A549 (cell line): ENCODE data around the gene ZNF326. TPM values are rescaled to one million over a fixed set of nuclear protein-coding genes. Genes with fewer than 3 reads are reported as not detected.
A peak's percentile ranks its signal among the peaks of the same experiment; 100 is the strongest.

Experiments
- ATAC-seq, 2 experiments: fragments of 200-7000 bp in 1 of 2; fragments of >200 bp in 1 of 2; cut with Nextera tagmentation in 1 of 2; cut with Tn5 transposase in 1 of 2; 3 replicates each; pipeline versions ENCODE4 v1.8.0 to v1.9.1; 2018 to 2020; ENCODE audit warnings: mild to moderate bottlenecking in 1 of 2, moderate library complexity in 1 of 2
- CTCF ChIA-PET: fragments of 300-600 bp; sonication (Branson Sonifier 250); formaldehyde crosslinking; extraction: SDS; loops from one replicate; lab custom pipeline; 2021; ENCODE audit warnings: antibody characterized with exemption, inconsistent platforms; lab: Yijun Ruan, JAX
- POLR2A ChIA-PET: fragments of 350-600 bp; formaldehyde crosslinking; extraction: SDS; loops from one replicate; lab custom pipeline; 2021; ENCODE audit warnings: antibody characterized with exemption, inconsistent platforms; lab: Yijun Ruan, JAX
- DNase-seq, 2 experiments: peaks; one replicate each; pipeline versions ENCODE4 v3.0.0 to v3.0.0-alpha.2; 2011 to 2016; ENCODE audit warnings: low read depth in 1 of 2, low spot score in 1 of 2
- FAIRE-seq: peaks from 2 replicates; lab custom pipeline; 2011; peaks lifted over from hg19 to GRCh38; lab: Jason Lieb, UNC
- H3K27ac ChIP-seq, 2 experiments: fragments of >200 bp; sonication (Bioruptor Twin); formaldehyde crosslinking; 3 replicates each; pipeline ENCODE4 v1.5.1; 2016 to 2017
- H3K4me1 ChIP-seq: fragments of >200 bp; sonication (Bioruptor Twin); formaldehyde crosslinking; 3 replicates; pipeline ENCODE4 v1.6.1; 2016
- H3K4me2 ChIP-seq: fragments of >200 bp; sonication (Bioruptor Twin); formaldehyde crosslinking; 3 replicates; pipeline ENCODE4 v1.6.1; 2016
- H3K4me3 ChIP-seq: fragments of >200 bp; sonication (Bioruptor Twin); formaldehyde crosslinking; 3 replicates; pipeline ENCODE4 v1.5.1; 2016
- H3K9me3 ChIP-seq: fragments of >200 bp; sonication (Bioruptor Twin); formaldehyde crosslinking; 3 replicates; pipeline ENCODE4 v1.6.1; 2016
- BHLHE40 ChIP-seq: IDR thresholded peaks from 2 replicates; pipeline ENCODE4 v1.6.1; 2012; ENCODE audit warnings: low read depth, low read length, inconsistent platforms
- CBX2 ChIP-seq: fragments of 200-600 bp; sonication (generic); IDR thresholded peaks from 2 replicates; pipeline ENCODE4 v1.6.1; 2016; ENCODE audit warnings: low read depth, mild to moderate bottlenecking, borderline replicate concordance
- CHD2 ChIP-seq: fragments of 150-350 bp; IDR thresholded peaks from 2 replicates; pipeline ENCODE4 v1.6.1; 2014; ENCODE audit warnings: low read length; ENCODE audit not compliant: partially characterized antibody
- EHF ChIP-seq: fragments of 250-450 bp; sonication (Bioruptor Pico); IDR thresholded peaks from 2 replicates; pipeline ENCODE4 v1.5.0; 2020; ENCODE audit warnings: mild to moderate bottlenecking
- EHMT2 ChIP-seq: fragments of 200-600 bp; sonication (generic); IDR thresholded peaks from 2 replicates; pipeline ENCODE4 v1.6.1; 2016; ENCODE audit warnings: antibody characterized with exemption, low read depth, mild to moderate bottlenecking, moderate library complexity
- ESRRA ChIP-seq: fragments of 150-350 bp; IDR thresholded peaks from 2 replicates; pipeline ENCODE4 v1.6.1; 2014; ENCODE audit warnings: mild to moderate bottlenecking, low read length, borderline replicate concordance
- FOSL2 ChIP-seq, 2 experiments: fragments of 450-650 bp in 1 of 2; fragments of >200 bp in 1 of 2; sonication (Bioruptor Twin) in 1 of 2; formaldehyde crosslinking; IDR thresholded peaks; 2 replicates each; pipeline versions ENCODE4 v1.5.0 to v1.6.1; 2016 to 2020; ENCODE audit warnings: mild to moderate bottlenecking in 1 of 2, moderate library complexity in 1 of 2
- FOXS1 ChIP-seq: fragments of 250-450 bp; sonication (Bioruptor Pico); IDR thresholded peaks from 2 replicates; pipeline ENCODE4 v1.5.0; 2020; ENCODE audit warnings: mild to moderate bottlenecking, moderate library complexity
- GATA3 ChIP-seq: IDR thresholded peaks from 2 replicates; pipeline ENCODE4 v1.6.1; 2012; ENCODE audit warnings: borderline replicate concordance
- HDAC2 ChIP-seq: fragments of 200-600 bp; sonication (generic); IDR thresholded peaks from 2 replicates; pipeline ENCODE4 v1.6.1; 2016
- HEYL ChIP-seq: fragments of 250-450 bp; sonication (Bioruptor Pico); IDR thresholded peaks from 2 replicates; pipeline ENCODE4 v1.8.0; 2021; ENCODE audit warnings: mild to moderate bottlenecking, moderate library complexity
- KDM5A ChIP-seq: fragments of 200-600 bp; sonication (generic); IDR thresholded peaks from 2 replicates; pipeline ENCODE4 v1.6.1; 2016; ENCODE audit warnings: antibody characterized with exemption, mild to moderate bottlenecking
- NR3C1 ChIP-seq: fragments of >200 bp; sonication (Bioruptor Twin); formaldehyde crosslinking; IDR thresholded peaks from 3 replicates; pipeline ENCODE4 v1.6.1; 2017
- RAD21 ChIP-seq, 2 experiments: fragments of >200 bp in 1 of 2; sonication (Bioruptor Twin) in 1 of 2; formaldehyde crosslinking in 1 of 2; IDR thresholded peaks in 1 of 2; conservative IDR thresholded peaks in 1 of 2; 2 replicates in 1 of 2; 3 replicates in 1 of 2; pipeline ENCODE4 v1.6.1; 2012 to 2018; ENCODE audit warnings: inconsistent platforms in 1 of 2
- RARB ChIP-seq: fragments of 250-450 bp; sonication (Bioruptor Pico); IDR thresholded peaks from 2 replicates; pipeline ENCODE4 v1.8.0; 2021; ENCODE audit warnings: mild to moderate bottlenecking, moderate library complexity
- RCOR1 ChIP-seq: fragments of 150-350 bp; IDR thresholded peaks from 2 replicates; pipeline ENCODE4 v1.6.1; 2014; ENCODE audit warnings: antibody characterized with exemption, low read length, low read depth
- RNF2 ChIP-seq: fragments of 200-600 bp; sonication (generic); IDR thresholded peaks from 2 replicates; pipeline ENCODE4 v1.6.1; 2016; ENCODE audit warnings: low read depth, mild to moderate bottlenecking, antibody characterized with exemption, moderate library complexity, borderline replicate concordance
- SMC3 ChIP-seq: fragments of >200 bp; sonication (Bioruptor Twin); formaldehyde crosslinking; IDR thresholded peaks from 3 replicates; pipeline ENCODE4 v1.6.1; 2018; ENCODE audit warnings: inconsistent platforms
- SREBF2 ChIP-seq: fragments of 450-650 bp; IDR thresholded peaks from 2 replicates; pipeline ENCODE4 v1.6.1; 2014; ENCODE audit warnings: mild to moderate bottlenecking, moderate library complexity
- TFCP2L1 ChIP-seq: fragments of 250-450 bp; sonication (Bioruptor Pico); IDR thresholded peaks from 2 replicates; pipeline ENCODE4 v1.5.0; 2021; ENCODE audit warnings: mild to moderate bottlenecking
- WGBS: methylation state at CpG from one replicate; pipeline ENCODE4 v1.1.6; 2017; ENCODE audit errors: missing lambda C conversion rate; 5-methylcytosine and 5-hydroxymethylcytosine counted together
- polyA plus RNA-seq, 4 experiments: library from polyadenylated mRNA; depleted of rRNA in 3 of 4; stranded (reverse); fragments of >200 nt; fragmentation: RNase III in 1 of 4; extraction: RNeasy Plus Mini Kit Qiagen cat#74134 plus additional on column Dnase treatment in 1 of 4; gene quantifications; 2 replicates in 3 of 4; 3 replicates in 1 of 4; pipeline ENCODE4 v1.2.3, GENCODE V29; 2011 to 2017
- TF ChIP-seq, protein P1 (sequence below): fragments of >200 bp; sonication (Bioruptor Twin); formaldehyde crosslinking; IDR thresholded peaks from 2 replicates; pipeline ENCODE4 v1.6.1; 2016
- TF ChIP-seq, protein P2 (sequence below): fragments of >200 bp; sonication (Bioruptor Twin); formaldehyde crosslinking; IDR thresholded peaks from 3 replicates; pipeline ENCODE4 v1.5.1; 2016
- TF ChIP-seq, protein P3 (sequence below): fragments of >200 bp; sonication (Bioruptor Twin); formaldehyde crosslinking; IDR thresholded peaks from 3 replicates; pipeline ENCODE4 v1.6.1; 2016
- TF ChIP-seq, protein P4 (sequence below): fragments of 150-350 bp; IDR thresholded peaks from 2 replicates; pipeline ENCODE4 v1.6.1; 2014; ENCODE audit warnings: low read depth, mild to moderate bottlenecking, low read length
- TF ChIP-seq, protein P5 (sequence below): fragments of 450-650 bp; IDR thresholded peaks from 2 replicates; pipeline ENCODE4 v1.6.1; 2014; ENCODE audit warnings: antibody characterized with exemption
- TF ChIP-seq, protein P6 (sequence below): IDR thresholded peaks from 2 replicates; pipeline ENCODE4 v1.6.1; 2012
- TF ChIP-seq, protein P7 (sequence below): fragments of 250-450 bp; sonication (Bioruptor Pico); IDR thresholded peaks from 2 replicates; pipeline ENCODE4 v1.5.0; 2020; ENCODE audit warnings: low read depth, mild to moderate bottlenecking, moderate library complexity

Gene ZNF326
- polyA plus RNA-seq, 2 of the 4 experiments (the other 2 are of a cell fraction), result 32.3 to 47.8 TPM

DNA sequence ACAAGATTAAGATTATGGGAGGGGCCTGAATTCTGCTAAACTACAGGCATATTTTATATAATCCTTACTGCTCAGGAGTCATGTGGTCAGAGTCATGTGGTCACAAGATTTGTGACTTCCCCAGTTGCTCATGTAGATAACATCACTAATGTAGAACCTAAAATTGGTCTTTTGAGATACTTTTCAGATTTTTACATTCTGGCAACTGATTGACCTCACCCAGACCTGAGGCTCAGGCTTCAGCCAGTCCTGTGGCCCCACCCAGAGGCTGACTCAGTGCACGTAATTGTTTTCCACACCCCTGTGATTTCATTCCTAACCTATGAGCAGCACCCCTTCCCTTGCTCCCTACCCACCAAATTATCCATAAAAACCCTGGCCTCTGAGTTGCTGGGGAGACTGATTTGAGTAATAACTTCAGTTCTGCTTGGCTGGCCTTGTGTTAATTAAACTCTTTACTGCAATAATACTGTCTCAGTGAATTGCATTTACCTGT is 41.7 kb upstream of the ZNF326 start:
- ATAC-seq, result peak; percentile 91 to 95
- CTCF ChIA-PET, result interaction anchor here (1.0 to 1.9 kb wide), 2 partner anchors 10 to 110 kb away, joined by 4 to 9 read pairs; no protein-coding TSS in a partner anchor

DNA sequence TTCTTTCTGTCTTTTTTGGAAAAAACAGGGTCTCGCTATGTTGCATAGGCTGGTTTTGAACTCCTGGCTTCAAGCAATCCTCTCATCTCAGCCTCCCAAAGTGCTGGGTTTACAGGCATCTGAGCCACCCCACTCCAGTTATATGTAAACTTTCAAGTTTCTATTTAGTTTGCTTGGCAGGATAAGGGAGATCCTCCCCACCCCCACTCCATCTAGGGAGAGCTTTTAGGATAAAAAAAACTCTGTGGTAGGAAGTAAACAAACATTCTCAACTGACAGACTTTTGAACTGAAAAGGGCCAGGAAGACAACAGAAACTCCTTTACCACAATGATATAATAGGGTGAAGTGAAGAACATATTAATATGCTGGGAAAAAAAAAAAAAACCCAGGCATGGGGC is 41.0 kb upstream of the ZNF326 start:
- Histone ChIP-seq H3K4me1 (peaks cover 71% of the 10 kb centered on the region), H3K27ac (peak overlapping the region; percentile 72 to 84), H3K9me3 (no peaks in the 10 kb centered on the region), H3K4me3 (no peak overlapping the region), H3K4me2 (peak overlapping the region; percentile 60)
- ChIA-PET POLR2A (no interaction called here), CTCF (interaction anchor here (1.0 to 1.9 kb wide), 4 partner anchors 9 to 113 kb away, joined by 3 to 9 read pairs (median 4); no protein-coding TSS in a partner anchor)
- DNase-seq, result no peak
- 94% methylated on average over 1 of the region's 1 CpG for WGBS
- no peak for FAIRE-seq
- ATAC-seq, result no peak
- TF ChIP-seq, protein P1, sequence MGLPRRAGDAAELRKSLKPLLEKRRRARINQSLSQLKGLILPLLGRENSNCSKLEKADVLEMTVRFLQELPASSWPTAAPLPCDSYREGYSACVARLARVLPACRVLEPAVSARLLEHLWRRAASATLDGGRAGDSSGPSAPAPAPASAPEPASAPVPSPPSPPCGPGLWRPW, result no peak
- TF ChIP-seq RAD21 (conservative IDR thresholded peaks at IDR 0.05 in 1 of 2, IDR thresholded peaks at IDR 0.05 in 1 of 2), result no peak
- TF ChIP-seq, protein P2, sequence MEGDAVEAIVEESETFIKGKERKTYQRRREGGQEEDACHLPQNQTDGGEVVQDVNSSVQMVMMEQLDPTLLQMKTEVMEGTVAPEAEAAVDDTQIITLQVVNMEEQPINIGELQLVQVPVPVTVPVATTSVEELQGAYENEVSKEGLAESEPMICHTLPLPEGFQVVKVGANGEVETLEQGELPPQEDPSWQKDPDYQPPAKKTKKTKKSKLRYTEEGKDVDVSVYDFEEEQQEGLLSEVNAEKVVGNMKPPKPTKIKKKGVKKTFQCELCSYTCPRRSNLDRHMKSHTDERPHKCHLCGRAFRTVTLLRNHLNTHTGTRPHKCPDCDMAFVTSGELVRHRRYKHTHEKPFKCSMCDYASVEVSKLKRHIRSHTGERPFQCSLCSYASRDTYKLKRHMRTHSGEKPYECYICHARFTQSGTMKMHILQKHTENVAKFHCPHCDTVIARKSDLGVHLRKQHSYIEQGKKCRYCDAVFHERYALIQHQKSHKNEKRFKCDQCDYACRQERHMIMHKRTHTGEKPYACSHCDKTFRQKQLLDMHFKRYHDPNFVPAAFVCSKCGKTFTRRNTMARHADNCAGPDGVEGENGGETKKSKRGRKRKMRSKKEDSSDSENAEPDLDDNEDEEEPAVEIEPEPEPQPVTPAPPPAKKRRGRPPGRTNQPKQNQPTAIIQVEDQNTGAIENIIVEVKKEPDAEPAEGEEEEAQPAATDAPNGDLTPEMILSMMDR, result no peak
- TF ChIP-seq HEYL, result no peak
- TF ChIP-seq BHLHE40, result no peak
- no peak for TF ChIP-seq CBX2
- TF ChIP-seq CHD2, result no peak
- no peak for TF ChIP-seq SREBF2
- no peak for TF ChIP-seq EHMT2
- no peak for TF ChIP-seq ESRRA
- no peak for TF ChIP-seq TFCP2L1
- TF ChIP-seq RARB, result no peak

More for the DNA sequence above, 41.7 kb upstream of the ZNF326 start:
- Histone ChIP-seq H3K4me2 (peak overlapping the region; percentile 60), H3K9me3 (no peaks in the 10 kb centered on the region), H3K27ac (peak overlapping the region; percentile 72 to 84), H3K4me1 (peaks cover 71% of the 10 kb centered on the region), H3K4me3 (no peak overlapping the region)
- TF ChIP-seq FOXS1 (CRISPR knock-in tag), result no peak
- no peak for TF ChIP-seq CBX2
- TF ChIP-seq RAD21 (conservative IDR thresholded peaks at IDR 0.05 in 1 of 2, IDR thresholded peaks at IDR 0.05 in 1 of 2), result peak; percentile 64 to 70
- TF ChIP-seq FOSL2 (IDR thresholded peaks at IDR 0.05), result 0 out of 2 replicates have a peak, but pooled peaks have one; percentile 17
- peak; percentile 67 for TF ChIP-seq FOSL2 (CRISPR knock-in tag; IDR thresholded peaks at IDR 0.05)
- no peak for TF ChIP-seq EHF (CRISPR knock-in tag)
- TF ChIP-seq BHLHE40, result no peak
- peak; percentile 19; the same call in 1 of the 2 replicates for TF ChIP-seq GATA3
- TF ChIP-seq SMC3, result peak; percentile 58
- TF ChIP-seq RCOR1, result no peak
- TF ChIP-seq, protein P3, sequence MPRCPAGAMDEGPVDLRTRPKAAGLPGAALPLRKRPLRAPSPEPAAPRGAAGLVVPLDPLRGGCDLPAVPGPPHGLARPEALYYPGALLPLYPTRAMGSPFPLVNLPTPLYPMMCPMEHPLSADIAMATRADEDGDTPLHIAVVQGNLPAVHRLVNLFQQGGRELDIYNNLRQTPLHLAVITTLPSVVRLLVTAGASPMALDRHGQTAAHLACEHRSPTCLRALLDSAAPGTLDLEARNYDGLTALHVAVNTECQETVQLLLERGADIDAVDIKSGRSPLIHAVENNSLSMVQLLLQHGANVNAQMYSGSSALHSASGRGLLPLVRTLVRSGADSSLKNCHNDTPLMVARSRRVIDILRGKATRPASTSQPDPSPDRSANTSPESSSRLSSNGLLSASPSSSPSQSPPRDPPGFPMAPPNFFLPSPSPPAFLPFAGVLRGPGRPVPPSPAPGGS, result no peak
- TF ChIP-seq, protein P2, result peak; percentile 33; the same call in 2 of the 3 replicates
- TF ChIP-seq KDM5A, result no peak
- no peak for TF ChIP-seq CHD2
- TF ChIP-seq, protein P4, sequence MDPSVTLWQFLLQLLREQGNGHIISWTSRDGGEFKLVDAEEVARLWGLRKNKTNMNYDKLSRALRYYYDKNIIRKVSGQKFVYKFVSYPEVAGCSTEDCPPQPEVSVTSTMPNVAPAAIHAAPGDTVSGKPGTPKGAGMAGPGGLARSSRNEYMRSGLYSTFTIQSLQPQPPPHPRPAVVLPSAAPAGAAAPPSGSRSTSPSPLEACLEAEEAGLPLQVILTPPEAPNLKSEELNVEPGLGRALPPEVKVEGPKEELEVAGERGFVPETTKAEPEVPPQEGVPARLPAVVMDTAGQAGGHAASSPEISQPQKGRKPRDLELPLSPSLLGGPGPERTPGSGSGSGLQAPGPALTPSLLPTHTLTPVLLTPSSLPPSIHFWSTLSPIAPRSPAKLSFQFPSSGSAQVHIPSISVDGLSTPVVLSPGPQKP, result no peak
- TF ChIP-seq HDAC2, result no peak
- no peak for TF ChIP-seq RNF2
- TF ChIP-seq NR3C1, result no peak
- TF ChIP-seq, protein P5, sequence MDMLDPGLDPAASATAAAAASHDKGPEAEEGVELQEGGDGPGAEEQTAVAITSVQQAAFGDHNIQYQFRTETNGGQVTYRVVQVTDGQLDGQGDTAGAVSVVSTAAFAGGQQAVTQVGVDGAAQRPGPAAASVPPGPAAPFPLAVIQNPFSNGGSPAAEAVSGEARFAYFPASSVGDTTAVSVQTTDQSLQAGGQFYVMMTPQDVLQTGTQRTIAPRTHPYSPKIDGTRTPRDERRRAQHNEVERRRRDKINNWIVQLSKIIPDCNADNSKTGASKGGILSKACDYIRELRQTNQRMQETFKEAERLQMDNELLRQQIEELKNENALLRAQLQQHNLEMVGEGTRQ, result peak; percentile 83
- TF ChIP-seq, protein P6, sequence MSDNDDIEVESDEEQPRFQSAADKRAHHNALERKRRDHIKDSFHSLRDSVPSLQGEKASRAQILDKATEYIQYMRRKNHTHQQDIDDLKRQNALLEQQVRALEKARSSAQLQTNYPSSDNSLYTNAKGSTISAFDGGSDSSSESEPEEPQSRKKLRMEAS, result no peak
- TF ChIP-seq, protein P7, sequence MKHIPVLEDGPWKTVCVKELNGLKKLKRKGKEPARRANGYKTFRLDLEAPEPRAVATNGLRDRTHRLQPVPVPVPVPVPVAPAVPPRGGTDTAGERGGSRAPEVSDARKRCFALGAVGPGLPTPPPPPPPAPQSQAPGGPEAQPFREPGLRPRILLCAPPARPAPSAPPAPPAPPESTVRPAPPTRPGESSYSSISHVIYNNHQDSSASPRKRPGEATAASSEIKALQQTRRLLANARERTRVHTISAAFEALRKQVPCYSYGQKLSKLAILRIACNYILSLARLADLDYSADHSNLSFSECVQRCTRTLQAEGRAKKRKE (CRISPR knock-in tag), result no peak
- no peak for FAIRE-seq
- POLR2A ChIA-PET, result no interaction called here
- 0% methylated on average over 1 of the region's 1 CpG for WGBS
- DNase-seq, result peak; percentile 34 to 85
